PFSK-1 (cell line): Measurements from ENCODE around the gene NUP43.

Experiments used
- POLR2AphosphoS5 ChIP-seq: IDR thresholded peaks from 2 replicates; pipeline ENCODE4 v1.6.1; 2012; ENCODE audit warnings: low read depth, mild to moderate bottlenecking, control low read depth, low read length, moderate library complexity
- TAF1 ChIP-seq: IDR thresholded peaks from 2 replicates; pipeline ENCODE4 v1.6.1; 2012; ENCODE audit warnings: low read length, control low read depth, borderline replicate concordance; ENCODE audit not compliant: insufficient read depth

DNA sequence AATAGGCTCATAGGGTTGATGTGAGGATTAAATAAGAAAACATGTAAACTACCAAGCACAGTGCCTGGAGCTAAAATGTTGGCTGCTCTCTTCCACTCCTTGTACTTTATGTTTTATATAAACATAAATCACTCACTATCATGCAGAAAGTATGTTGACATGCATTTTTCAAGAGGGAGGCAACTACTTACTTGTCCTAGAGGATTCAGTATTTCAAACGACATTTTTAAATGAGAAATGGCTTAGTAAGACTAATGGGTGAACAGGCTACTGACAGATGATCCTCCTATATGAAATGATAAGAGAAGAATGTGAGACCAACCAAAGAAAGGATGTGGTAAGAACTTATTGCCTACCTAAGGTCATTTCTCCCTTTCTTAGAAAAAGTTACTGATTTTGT lies 49.4 kb downstream of the NUP43 start:
- no peak for TF ChIP-seq POLR2AphosphoS5
- no peak for TF ChIP-seq TAF1
